ENCODE results near the gene ZNF346.

Gene ZNF346

DNA sequence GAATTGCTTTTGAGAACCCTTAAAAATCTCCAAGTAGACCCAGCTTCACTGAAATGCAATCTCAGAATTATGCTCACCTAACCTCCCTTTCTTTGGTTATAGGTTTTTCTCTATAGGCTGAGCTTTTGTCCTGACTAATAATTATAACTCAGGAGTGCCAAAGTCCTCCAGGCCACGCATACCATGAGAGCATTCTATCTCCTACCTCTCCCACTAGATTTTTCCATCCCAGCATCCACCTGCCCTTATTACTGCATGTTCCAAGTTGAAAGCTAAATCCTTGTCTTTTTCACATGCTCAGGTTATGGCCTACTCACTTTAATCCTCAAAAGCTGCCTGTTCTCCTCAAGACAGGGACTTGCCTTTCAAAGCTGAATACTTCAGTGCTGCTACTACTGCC lies 22.1 kb downstream of the ZNF346 start:
- H3K27ac ChIP-seq (ENCODE audit: extremely low read depth, low read depth, low read length) = no peak overlapping the region
- ChIA-PET POLR2A (interaction anchor here (1.7 kb wide), 1 partner anchor 17 kb away, joined by 4 read pairs; no protein-coding TSS in a partner anchor), CTCF (interaction anchor here (1.0 to 1.8 kb wide), 2 partner anchors 67 to 384 kb away, joined by 3 to 7 read pairs; no protein-coding TSS in a partner anchor)
- TF ChIP-seq, protein P1, sequence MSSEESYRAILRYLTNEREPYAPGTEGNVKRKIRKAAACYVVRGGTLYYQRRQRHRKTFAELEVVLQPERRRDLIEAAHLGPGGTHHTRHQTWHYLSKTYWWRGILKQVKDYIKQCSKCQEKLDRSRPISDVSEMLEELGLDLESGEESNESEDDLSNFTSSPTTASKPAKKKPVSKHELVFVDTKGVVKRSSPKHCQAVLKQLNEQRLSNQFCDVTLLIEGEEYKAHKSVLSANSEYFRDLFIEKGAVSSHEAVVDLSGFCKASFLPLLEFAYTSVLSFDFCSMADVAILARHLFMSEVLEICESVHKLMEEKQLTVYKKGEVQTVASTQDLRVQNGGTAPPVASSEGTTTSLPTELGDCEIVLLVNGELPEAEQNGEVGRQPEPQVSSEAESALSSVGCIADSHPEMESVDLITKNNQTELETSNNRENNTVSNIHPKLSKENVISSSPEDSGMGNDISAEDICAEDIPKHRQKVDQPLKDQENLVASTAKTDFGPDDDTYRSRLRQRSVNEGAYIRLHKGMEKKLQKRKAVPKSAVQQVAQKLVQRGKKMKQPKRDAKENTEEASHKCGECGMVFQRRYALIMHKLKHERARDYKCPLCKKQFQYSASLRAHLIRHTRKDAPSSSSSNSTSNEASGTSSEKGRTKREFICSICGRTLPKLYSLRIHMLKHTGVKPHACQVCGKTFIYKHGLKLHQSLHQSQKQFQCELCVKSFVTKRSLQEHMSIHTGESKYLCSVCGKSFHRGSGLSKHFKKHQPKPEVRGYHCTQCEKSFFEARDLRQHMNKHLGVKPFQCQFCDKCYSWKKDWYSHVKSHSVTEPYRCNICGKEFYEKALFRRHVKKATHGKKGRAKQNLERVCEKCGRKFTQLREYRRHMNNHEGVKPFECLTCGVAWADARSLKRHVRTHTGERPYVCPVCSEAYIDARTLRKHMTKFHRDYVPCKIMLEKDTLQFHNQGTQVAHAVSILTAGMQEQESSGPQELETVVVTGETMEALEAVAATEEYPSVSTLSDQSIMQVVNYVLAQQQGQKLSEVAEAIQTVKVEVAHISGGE (tag by site-specific recombination; conservative IDR thresholded peaks at IDR 0.05; ENCODE audit: low read depth) = no peak
- TF ChIP-seq ZNF248 (tag by site-specific recombination; IDR thresholded peaks at IDR 0.05) (no peak), ZNF777 (tag by site-specific recombination; IDR thresholded peaks at IDR 0.05; ENCODE audit: borderline replicate concordance) (no peak), ZNF654 (tag by site-specific recombination; IDR thresholded peaks at IDR 0.05; ENCODE audit: low read depth) (no peak), ZNF670 (tag by site-specific recombination; IDR thresholded peaks at IDR 0.05; ENCODE audit: low read depth) (no peak), ZNF311 (tag by site-specific recombination; IDR thresholded peaks at IDR 0.05; ENCODE audit: borderline replicate concordance) (no peak), ZNF140 (tag by site-specific recombination; IDR thresholded peaks at IDR 0.05) (no peak), ZNF626 (tag by site-specific recombination; IDR thresholded peaks at IDR 0.05) (no peak), ZNF549 (tag by site-specific recombination; IDR thresholded peaks at IDR 0.05) (no peak)
- TF ChIP-seq, protein P2, sequence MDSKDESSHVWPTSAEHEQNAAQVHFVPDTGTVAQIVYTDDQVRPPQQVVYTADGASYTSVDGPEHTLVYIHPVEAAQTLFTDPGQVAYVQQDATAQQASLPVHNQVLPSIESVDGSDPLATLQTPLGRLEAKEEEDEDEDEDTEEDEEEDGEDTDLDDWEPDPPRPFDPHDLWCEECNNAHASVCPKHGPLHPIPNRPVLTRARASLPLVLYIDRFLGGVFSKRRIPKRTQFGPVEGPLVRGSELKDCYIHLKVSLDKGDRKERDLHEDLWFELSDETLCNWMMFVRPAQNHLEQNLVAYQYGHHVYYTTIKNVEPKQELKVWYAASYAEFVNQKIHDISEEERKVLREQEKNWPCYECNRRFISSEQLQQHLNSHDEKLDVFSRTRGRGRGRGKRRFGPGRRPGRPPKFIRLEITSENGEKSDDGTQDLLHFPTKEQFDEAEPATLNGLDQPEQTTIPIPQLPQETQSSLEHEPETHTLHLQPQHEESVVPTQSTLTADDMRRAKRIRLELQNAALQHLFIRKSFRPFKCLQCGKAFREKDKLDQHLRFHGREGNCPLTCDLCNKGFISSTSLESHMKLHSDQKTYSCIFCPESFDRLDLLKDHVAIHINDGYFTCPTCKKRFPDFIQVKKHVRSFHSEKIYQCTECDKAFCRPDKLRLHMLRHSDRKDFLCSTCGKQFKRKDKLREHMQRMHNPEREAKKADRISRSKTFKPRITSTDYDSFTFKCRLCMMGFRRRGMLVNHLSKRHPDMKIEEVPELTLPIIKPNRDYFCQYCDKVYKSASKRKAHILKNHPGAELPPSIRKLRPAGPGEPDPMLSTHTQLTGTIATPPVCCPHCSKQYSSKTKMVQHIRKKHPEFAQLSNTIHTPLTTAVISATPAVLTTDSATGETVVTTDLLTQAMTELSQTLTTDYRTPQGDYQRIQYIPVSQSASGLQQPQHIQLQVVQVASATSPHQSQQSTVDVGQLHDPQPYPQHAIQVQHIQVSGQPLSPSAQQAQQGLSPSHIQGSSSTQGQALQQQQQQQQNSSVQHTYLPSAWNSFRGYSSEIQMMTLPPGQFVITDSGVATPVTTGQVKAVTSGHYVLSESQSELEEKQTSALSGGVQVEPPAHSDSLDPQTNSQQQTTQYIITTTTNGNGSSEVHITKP (tag by site-specific recombination; IDR thresholded peaks at IDR 0.05) = no peak
- TF ChIP-seq, protein P3, sequence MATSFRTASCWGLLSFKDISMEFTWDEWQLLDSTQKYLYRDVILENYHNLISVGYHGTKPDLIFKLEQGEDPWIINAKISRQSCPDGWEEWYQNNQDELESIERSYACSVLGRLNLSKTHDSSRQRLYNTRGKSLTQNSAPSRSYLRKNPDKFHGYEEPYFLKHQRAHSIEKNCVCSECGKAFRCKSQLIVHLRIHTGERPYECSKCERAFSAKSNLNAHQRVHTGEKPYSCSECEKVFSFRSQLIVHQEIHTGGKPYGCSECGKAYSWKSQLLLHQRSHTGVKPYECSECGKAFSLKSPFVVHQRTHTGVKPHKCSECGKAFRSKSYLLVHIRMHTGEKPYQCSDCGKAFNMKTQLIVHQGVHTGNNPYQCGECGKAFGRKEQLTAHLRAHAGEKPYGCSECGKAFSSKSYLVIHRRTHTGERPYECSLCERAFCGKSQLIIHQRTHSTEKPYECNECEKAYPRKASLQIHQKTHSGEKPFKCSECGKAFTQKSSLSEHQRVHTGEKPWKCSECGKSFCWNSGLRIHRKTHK (tag by site-specific recombination; IDR thresholded peaks at IDR 0.05) = no peak
- TF ChIP-seq, protein P4, sequence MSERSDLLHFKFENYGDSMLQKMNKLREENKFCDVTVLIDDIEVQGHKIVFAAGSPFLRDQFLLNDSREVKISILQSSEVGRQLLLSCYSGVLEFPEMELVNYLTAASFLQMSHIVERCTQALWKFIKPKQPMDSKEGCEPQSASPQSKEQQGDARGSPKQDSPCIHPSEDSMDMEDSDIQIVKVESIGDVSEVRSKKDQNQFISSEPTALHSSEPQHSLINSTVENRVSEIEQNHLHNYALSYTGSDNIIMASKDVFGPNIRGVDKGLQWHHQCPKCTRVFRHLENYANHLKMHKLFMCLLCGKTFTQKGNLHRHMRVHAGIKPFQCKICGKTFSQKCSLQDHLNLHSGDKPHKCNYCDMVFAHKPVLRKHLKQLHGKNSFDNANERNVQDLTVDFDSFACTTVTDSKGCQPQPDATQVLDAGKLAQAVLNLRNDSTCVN (tag by site-specific recombination; optimal IDR thresholded peaks at IDR 0.05) = no peak
- TF ChIP-seq, protein P5, sequence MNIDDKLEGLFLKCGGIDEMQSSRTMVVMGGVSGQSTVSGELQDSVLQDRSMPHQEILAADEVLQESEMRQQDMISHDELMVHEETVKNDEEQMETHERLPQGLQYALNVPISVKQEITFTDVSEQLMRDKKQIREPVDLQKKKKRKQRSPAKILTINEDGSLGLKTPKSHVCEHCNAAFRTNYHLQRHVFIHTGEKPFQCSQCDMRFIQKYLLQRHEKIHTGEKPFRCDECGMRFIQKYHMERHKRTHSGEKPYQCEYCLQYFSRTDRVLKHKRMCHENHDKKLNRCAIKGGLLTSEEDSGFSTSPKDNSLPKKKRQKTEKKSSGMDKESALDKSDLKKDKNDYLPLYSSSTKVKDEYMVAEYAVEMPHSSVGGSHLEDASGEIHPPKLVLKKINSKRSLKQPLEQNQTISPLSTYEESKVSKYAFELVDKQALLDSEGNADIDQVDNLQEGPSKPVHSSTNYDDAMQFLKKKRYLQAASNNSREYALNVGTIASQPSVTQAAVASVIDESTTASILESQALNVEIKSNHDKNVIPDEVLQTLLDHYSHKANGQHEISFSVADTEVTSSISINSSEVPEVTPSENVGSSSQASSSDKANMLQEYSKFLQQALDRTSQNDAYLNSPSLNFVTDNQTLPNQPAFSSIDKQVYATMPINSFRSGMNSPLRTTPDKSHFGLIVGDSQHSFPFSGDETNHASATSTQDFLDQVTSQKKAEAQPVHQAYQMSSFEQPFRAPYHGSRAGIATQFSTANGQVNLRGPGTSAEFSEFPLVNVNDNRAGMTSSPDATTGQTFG (tag by site-specific recombination; IDR thresholded peaks at IDR 0.05; ENCODE audit: borderline replicate concordance) = no peak
- H3K36me3 ChIP-seq (ENCODE audit: control insufficient read depth in 2 of 2, insufficient read depth in 1 of 2, low read length in 2 of 2) = peaks cover 67 to 86% of the 10 kb centered on the region in 2 experiments
- H3K4me1 ChIP-seq (ENCODE audit: control insufficient read depth, insufficient read depth, low read length) = no peaks in the 10 kb centered on the region
- H3K9me3 ChIP-seq (ENCODE audit: control insufficient read depth, insufficient read depth, low read depth, low read length) = no peaks in the 10 kb centered on the region
- no peak overlapping the region for H3K4me3 ChIP-seq (ENCODE audit: low read depth, low read length)

Data from HEK293 (cell line).